ENCODE results near the gene CLCN4.

- TF ChIP-seq POLR2A (IDR thresholded peaks at IDR 0.05) (no peak), CTCF (IDR thresholded peaks at IDR 0.05) (no peak)
These were observed 45.8 kb upstream of the CLCN4 start for GRCh38 chrX:10110984-10111363.

All from ovary (tissue), 3 donors.